HG02642 (cell line): ENCODE data around the gene BEX2.

ENCODE experiments used
- ATAC-seq: cut with Tn5 transposase; IDR thresholded peaks from one replicate; pipeline ENCODE4 v1.9.1; 2021; ENCODE audit warnings: mild to moderate bottlenecking; ENCODE audit not compliant: unreplicated experiment, poor library complexity

Gene BEX2

GRCh38 chrX:103275947-103276567, 34.7 kb downstream of the BEX2 start:
- no peak for ATAC-seq

GRCh38 chrX:103274284-103274683, 36.5 kb downstream of the BEX2 start:
- no peak for ATAC-seq
